NCI-H748 (cell line): ENCODE data around the gene SAPCD2.
"Not testable (repeated sequence)": the region's sequence is repeated elsewhere in the genome, so short reads cannot be mapped to it uniquely, and the experiment has no call there.

Experiments
- DNase-seq: peaks from one replicate; lab custom pipeline; 2025; ENCODE audit not compliant: unreplicated experiment; lab: John Stamatoyannopoulos, UW

Gene SAPCD2

GRCh38 chr9:137065336-137065967, 4.9 kb downstream of the SAPCD2 start:
- no peak for DNase-seq

GRCh38 chr9:137064880-137065164, 5.5 kb downstream of the SAPCD2 start:
- DNase-seq: no peak

GRCh38 chr9:137064027-137064879, 6.1 kb downstream of the SAPCD2 start:
- DNase-seq: peak; percentile 62

- no peak for DNase-seq
These were observed 6.9 kb downstream of the SAPCD2 start for GRCh38 chr9:137063311-137064026.

GRCh38 chr9:137062798-137063197, 7.6 kb downstream of the SAPCD2 start:
- DNase-seq: not testable (repeated sequence)

GRCh38 chr9:137062384-137062783, 8.0 kb downstream of the SAPCD2 start:
- DNase-seq: no peak

- no peak for DNase-seq
These were observed 11.7 kb downstream of the SAPCD2 start for GRCh38 chr9:137058521-137059234.

- DNase-seq: peak; percentile 33
These were observed 12.8 kb downstream of the SAPCD2 start for GRCh38 chr9:137057545-137057944.

- peak; percentile 56 for DNase-seq
These were observed 13.5 kb downstream of the SAPCD2 start for GRCh38 chr9:137056739-137057415.

- DNase-seq: no peak
These were observed 14.7 kb downstream of the SAPCD2 start for GRCh38 chr9:137055385-137056364.

GRCh38 chr9:137054932-137055384, 15.4 kb downstream of the SAPCD2 start:
- DNase-seq: no peak

GRCh38 chr9:137053944-137054931, 16.1 kb downstream of the SAPCD2 start, which contains the start of gene ENTPD2:
Gene ENTPD2 (minus strand): TSS chr9:137054061. CDS start chr9:137053997, 64 bp downstream.
- DNase-seq: peak; percentile 83

- DNase-seq: peak; percentile 56
These were observed 17.1 kb downstream of the SAPCD2 start for GRCh38 chr9:137052998-137053943.

- no peak for DNase-seq
These were observed 18.1 kb downstream of the SAPCD2 start for GRCh38 chr9:137052293-137052692.

GRCh38 chr9:137051145-137051724, 19.1 kb downstream of the SAPCD2 start:
- no peak for DNase-seq

GRCh38 chr9:137050570-137050969, 19.8 kb downstream of the SAPCD2 start:
- DNase-seq: peak; percentile 21
